ENCODE results near the gene SERINC3. TPM values are rescaled to one million over a fixed set of nuclear protein-coding genes. Genes with fewer than 3 reads are reported as not detected.

Gene SERINC3
- total RNA-seq, 1 donor from 2014 or later: 47.1 TPM

- Mint-ChIP-seq H3K4me3 (no peak overlapping the region), H3K9me3 (no peaks in the 10 kb centered on the region), H3K36me3 (peaks cover 19% of the 10 kb centered on the region), H3K4me1 (ENCODE audit: unreplicated experiment) (peaks cover 6% of the 10 kb centered on the region), H3K27me3 (no peaks in the 10 kb centered on the region), H3K27ac (no peak overlapping the region)
- no peak for DNase-seq (ENCODE audit: extremely low spot score, unreplicated experiment)
- TF ChIP-seq CTCF (conservative IDR thresholded peaks at IDR 0.05): no peak
These were observed 12.1 kb downstream of the SERINC3 start for GRCh38 chr20:44509762-44510161.

GRCh38 chr20:44504402-44505307 lies 17.2 kb downstream of the SERINC3 start:
- Mint-ChIP-seq H3K9me3 (no peaks in the 10 kb centered on the region), H3K4me1 (ENCODE audit: unreplicated experiment) (no peaks in the 10 kb centered on the region), H3K4me3 (no peak overlapping the region), H3K27me3 (no peaks in the 10 kb centered on the region), H3K36me3 (peaks cover 16% of the 10 kb centered on the region), H3K27ac (no peak overlapping the region)
- TF ChIP-seq CTCF (conservative IDR thresholded peaks at IDR 0.05): no peak
- no peak for DNase-seq (ENCODE audit: extremely low spot score, unreplicated experiment)

GRCh38 chr20:44502968-44503367 lies 18.9 kb downstream of the SERINC3 start:
- H3K4me1 Mint-ChIP-seq (ENCODE audit: unreplicated experiment): no peaks in the 10 kb centered on the region
- no peaks in the 10 kb centered on the region for H3K27me3 Mint-ChIP-seq
- H3K4me3 Mint-ChIP-seq: no peak overlapping the region
- H3K36me3 Mint-ChIP-seq: peaks cover 20% of the 10 kb centered on the region
- DNase-seq (ENCODE audit: extremely low spot score, unreplicated experiment): no peak
- H3K27ac Mint-ChIP-seq: no peak overlapping the region
- TF ChIP-seq CTCF (conservative IDR thresholded peaks at IDR 0.05): no peak
- no peaks in the 10 kb centered on the region for H3K9me3 Mint-ChIP-seq

- peaks cover 24% of the 10 kb centered on the region for H3K36me3 Mint-ChIP-seq
- H3K4me1 Mint-ChIP-seq (ENCODE audit: unreplicated experiment): no peaks in the 10 kb centered on the region
- no peaks in the 10 kb centered on the region for H3K27me3 Mint-ChIP-seq
- no peaks in the 10 kb centered on the region for H3K9me3 Mint-ChIP-seq
- no peak for TF ChIP-seq CTCF (conservative IDR thresholded peaks at IDR 0.05)
- no peak overlapping the region for H3K4me3 Mint-ChIP-seq
- no peak for DNase-seq (ENCODE audit: extremely low spot score, unreplicated experiment)
- H3K27ac Mint-ChIP-seq: no peak overlapping the region
These were observed 20.4 kb downstream of the SERINC3 start for GRCh38 chr20:44501448-44501847.

- DNase-seq (ENCODE audit: extremely low spot score, unreplicated experiment): no peak
These were observed 21.6 kb downstream of the SERINC3 start for GRCh38 chr20:44500221-44500620.

More at GRCh38 chr20:44500221-44500620, 21.6 kb downstream of the SERINC3 start:
- no peak for TF ChIP-seq CTCF (conservative IDR thresholded peaks at IDR 0.05)
- Mint-ChIP-seq H3K27me3 (no peaks in the 10 kb centered on the region), H3K36me3 (peaks cover 28% of the 10 kb centered on the region), H3K4me3 (no peak overlapping the region), H3K4me1 (ENCODE audit: unreplicated experiment) (no peaks in the 10 kb centered on the region), H3K9me3 (no peaks in the 10 kb centered on the region), H3K27ac (no peak overlapping the region)

Measured in type B pancreatic cell (in vitro differentiated cells).